Suprapubic skin (tissue), 3 donors: ENCODE measurements around the gene POU2AF1.

ENCODE experiments used
- CTCF ChIP-seq, 2 donors: fragments of 200-600 bp in 1 of 2; fragments of 450-650 bp in 1 of 2; sonication (generic) in 1 of 2; IDR thresholded peaks; one replicate each; pipeline ENCODE4 v1.5.1; 2016 to 2019; ENCODE audit warnings: antibody characterized with exemption in 2 of 2, mild to moderate bottlenecking in 1 of 2, moderate library complexity in 1 of 2
- POLR2A ChIP-seq, 2 donors: fragments of 450-650 bp; IDR thresholded peaks; one replicate each; pipeline ENCODE4 v1.6.1; 2017; ENCODE audit warnings: antibody characterized with exemption in 2 of 2, mild to moderate bottlenecking in 2 of 2, moderate library complexity in 2 of 2

DNA sequence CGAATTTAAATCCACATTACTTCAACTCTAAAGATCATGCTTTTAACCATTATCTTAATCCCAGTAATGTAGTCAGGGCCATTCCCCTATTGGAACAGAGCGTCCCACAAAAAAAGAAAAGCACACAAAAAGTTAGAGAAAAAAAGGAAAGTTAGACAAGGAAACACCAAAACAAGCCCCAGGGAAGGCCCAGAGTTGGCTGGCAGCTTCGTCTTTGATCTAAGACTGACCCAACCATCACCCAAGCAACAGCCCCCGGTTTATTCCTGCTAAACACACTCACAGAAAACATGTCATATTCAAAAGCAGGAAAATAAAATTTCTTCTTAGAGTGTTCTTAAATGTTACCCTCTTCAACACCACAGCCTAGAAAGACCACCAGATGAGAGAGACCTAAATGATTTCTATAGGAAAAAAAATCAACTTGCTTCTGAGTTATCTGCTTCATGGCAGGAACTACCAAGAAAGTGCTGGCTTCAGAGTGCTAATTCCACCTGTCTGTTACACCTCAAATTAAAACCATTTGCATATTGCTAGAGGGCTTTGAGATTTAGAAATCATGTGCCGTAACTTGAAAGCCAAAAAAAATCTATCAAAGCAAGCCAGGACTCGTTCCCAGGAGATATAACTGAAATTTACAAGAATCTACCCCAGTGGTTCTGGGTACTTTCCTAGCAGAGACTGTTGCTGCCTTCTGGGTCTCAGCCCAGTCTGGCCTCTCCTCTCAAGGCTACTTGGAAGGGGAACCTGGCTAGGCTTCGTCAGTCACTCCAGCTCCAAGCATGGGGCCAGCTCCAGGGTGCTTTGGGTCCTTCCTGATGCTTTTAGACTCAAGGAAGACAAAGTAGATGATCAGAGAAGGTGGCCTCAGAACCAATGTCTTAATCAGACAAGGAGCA lies 49.5 kb downstream of the POU2AF1 start:
- TF ChIP-seq POLR2A (IDR thresholded peaks at IDR 0.05) (no peak), CTCF (IDR thresholded peaks at IDR 0.05) (no peak)
